Neural cell (in vitro differentiated cells): ENCODE results near the gene ANKRD2.

Experiments
- CTCF ChIP-seq: fragments of 450-650 bp; IDR thresholded peaks from 2 replicates; pipeline ENCODE4 v1.5.1; 2014; ENCODE audit warnings: antibody characterized with exemption, mild to moderate bottlenecking, moderate library complexity; ENCODE audit not compliant: poor library complexity, severe bottlenecking
- EZH2 ChIP-seq: fragments of 200-600, 300-800 bp; shearing (Covaris generic), sonication (generic); IDR thresholded peaks from 2 replicates; pipeline ENCODE4 v1.6.1; 2014; ENCODE audit warnings: antibody characterized with exemption, low read length, borderline replicate concordance, mild to moderate bottlenecking; ENCODE audit not compliant: insufficient read depth, poor library complexity, severe bottlenecking
- POLR2AphosphoS5 ChIP-seq: IDR thresholded peaks from 2 replicates; pipeline ENCODE4 v1.6.1; 2012
- RAD21 ChIP-seq: fragments of 450-650 bp; conservative IDR thresholded peaks from 2 replicates; pipeline ENCODE4 v1.6.1; 2014; ENCODE audit warnings: antibody characterized with exemption, mild to moderate bottlenecking, moderate library complexity
- TAF1 ChIP-seq: IDR thresholded peaks from 2 replicates; pipeline ENCODE4 v1.6.1; 2012; ENCODE audit warnings: low read depth

GRCh38 chr10:97585439-97585811 is 12.8 kb downstream of the ANKRD2 start:
- TF ChIP-seq CTCF (no peak), EZH2 (no peak), RAD21 (no peak), POLR2AphosphoS5 (no peak), TAF1 (no peak)
